Loucy (cell line): ENCODE data around the gene MBP.

Experiments
- EZH2phosphoT487 ChIP-seq: fragments of 200-600 bp; IDR thresholded peaks from 2 replicates; pipeline ENCODE4 v1.6.1; 2018; ENCODE audit warnings: antibody characterized with exemption, mild to moderate bottlenecking, moderate library complexity, borderline replicate concordance
- TF ChIP-seq, protein P1 (sequence below): fragments of 200-600 bp; sonication (generic); conservative IDR thresholded peaks from 2 replicates; pipeline ENCODE4 v1.5.1; 2014; ENCODE audit warnings: mild to moderate bottlenecking, antibody characterized with exemption, low read length

DNA sequence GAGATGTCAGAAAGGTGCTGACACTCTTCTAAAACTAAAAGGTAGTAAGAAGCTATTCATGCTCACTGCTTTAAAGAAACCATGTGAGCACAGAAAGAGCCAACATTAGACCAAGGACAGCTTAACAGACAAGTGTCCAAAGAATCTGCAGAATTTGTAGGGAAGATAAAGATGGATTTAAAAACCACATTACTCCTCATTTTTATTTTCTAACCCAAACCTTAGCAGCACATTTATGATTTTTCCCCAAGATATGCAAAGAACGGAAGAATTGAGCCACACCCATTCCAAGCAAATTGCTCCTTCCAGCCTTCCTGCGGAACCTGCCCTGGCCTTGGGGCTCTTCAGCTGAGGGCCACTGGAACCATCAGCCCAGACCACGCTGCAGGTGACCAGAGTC, 26.9 kb downstream of the MBP start:
- TF ChIP-seq, protein P1, sequence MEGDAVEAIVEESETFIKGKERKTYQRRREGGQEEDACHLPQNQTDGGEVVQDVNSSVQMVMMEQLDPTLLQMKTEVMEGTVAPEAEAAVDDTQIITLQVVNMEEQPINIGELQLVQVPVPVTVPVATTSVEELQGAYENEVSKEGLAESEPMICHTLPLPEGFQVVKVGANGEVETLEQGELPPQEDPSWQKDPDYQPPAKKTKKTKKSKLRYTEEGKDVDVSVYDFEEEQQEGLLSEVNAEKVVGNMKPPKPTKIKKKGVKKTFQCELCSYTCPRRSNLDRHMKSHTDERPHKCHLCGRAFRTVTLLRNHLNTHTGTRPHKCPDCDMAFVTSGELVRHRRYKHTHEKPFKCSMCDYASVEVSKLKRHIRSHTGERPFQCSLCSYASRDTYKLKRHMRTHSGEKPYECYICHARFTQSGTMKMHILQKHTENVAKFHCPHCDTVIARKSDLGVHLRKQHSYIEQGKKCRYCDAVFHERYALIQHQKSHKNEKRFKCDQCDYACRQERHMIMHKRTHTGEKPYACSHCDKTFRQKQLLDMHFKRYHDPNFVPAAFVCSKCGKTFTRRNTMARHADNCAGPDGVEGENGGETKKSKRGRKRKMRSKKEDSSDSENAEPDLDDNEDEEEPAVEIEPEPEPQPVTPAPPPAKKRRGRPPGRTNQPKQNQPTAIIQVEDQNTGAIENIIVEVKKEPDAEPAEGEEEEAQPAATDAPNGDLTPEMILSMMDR = no peak
- no peak for TF ChIP-seq EZH2phosphoT487
